ENCODE results near the gene LMO7.
"Not testable (repeated sequence)": the region's sequence is repeated elsewhere in the genome, so short reads cannot be mapped to it uniquely, and the experiment has no call there.

LMO7 gene

DNA sequence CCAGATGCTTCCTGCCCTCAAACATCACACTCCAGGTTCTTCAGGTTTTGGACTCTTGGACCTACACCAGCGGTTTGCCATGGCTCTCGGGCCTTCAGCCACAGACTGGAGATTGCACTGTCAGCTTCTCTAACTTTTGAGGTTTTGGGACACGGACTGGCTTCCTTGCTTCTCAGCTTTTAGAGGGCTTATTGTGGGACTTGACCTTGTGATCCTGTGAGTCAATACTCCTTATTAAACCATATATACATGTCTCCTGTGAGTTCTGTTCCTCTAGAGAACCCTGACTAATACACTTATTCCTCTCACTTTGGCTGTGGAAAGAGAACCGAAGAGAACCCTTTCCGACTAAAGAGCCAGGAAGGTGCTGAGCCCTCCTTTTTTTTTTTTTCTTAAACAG lies 53.6 kb downstream of the LMO7 start:
- DNase-seq (ENCODE audit: low read depth in 1 of 2, low spot score in 1 of 2), result no peak
- in situ Hi-C loops (cut with HindIII; ENCODE audit: low pct_unique_long_range_greater_than_20kb, low sequenced_read_pairs), result no loop called here
- TF ChIP-seq JUND (IDR thresholded peaks at IDR 0.05; ENCODE audit: low read depth), result no peak

DNA sequence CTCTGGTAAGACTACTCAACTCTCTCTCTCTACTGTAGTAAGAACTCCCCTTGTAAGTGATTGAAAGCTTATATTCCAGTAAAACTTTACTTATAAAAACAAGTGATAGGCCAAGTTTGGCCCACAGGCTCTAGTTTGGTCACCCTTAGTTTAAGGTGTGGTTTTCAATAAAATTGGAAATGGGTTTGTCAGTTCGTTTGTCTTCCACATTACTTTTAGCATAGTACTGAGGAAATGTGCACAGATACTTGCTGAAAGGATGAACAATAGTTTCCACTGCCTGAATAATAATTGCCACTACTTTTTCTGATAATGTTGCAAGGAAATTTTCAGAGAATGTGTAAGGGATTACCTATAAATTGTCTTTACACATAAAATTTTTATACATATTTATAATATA lies 54.5 kb downstream of the LMO7 start:
- DNase-seq (ENCODE audit: low read depth in 1 of 2, low spot score in 1 of 2), result no peak

DNA sequence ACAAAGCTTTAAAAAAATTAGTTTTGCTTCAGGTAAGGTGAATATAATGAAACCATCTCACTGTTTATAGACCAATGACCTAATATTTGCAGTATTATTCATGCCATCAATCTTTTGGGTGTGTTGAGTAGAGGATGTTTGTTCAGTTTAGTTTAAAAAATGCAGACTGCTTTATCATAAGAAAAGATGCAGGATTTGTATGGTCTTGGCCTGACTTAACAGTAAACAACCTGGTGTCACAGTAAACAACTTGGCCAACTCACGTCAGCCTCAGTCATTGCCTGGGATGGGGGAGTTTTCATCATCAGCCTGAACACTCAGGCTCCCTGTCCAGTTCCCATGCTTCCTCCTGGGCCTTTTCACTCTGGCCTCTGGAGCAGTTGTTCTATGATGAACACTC lies 55.1 kb downstream of the LMO7 start:
- no peak for TF ChIP-seq JUND (IDR thresholded peaks at IDR 0.05; ENCODE audit: low read depth)
- DNase-seq (ENCODE audit: low read depth in 1 of 2, low spot score in 1 of 2), result no peak
- in situ Hi-C loops (cut with HindIII; ENCODE audit: low pct_unique_long_range_greater_than_20kb, low sequenced_read_pairs), result no loop called here

More for the DNA sequence above, 54.5 kb downstream of the LMO7 start:
- no peak for TF ChIP-seq JUND (IDR thresholded peaks at IDR 0.05; ENCODE audit: low read depth)
- in situ Hi-C loops (cut with HindIII; ENCODE audit: low pct_unique_long_range_greater_than_20kb, low sequenced_read_pairs), result no loop called here

DNA sequence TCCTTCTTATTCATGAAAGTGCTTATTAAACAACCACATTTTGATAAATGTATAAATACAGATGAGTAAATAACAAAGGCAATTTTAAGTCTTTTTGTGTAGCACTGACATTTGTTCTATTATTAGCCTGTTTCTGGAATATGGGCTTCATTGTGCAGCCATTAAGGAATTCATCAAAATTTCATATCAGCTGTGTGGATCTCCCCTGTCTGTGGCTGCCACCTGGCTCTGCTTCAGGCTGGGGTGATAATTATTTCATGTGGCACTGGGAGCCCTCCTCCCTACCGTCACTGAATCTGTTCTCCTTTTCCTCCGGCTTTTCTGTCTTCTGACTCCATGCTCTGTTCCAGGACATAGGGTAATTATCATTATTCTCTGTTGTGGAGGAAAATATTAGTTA lies 57.1 kb downstream of the LMO7 start:
- DNase-seq (ENCODE audit: low read depth in 1 of 2, low spot score in 1 of 2), result no peak
- TF ChIP-seq JUND (IDR thresholded peaks at IDR 0.05; ENCODE audit: low read depth), result no peak
- in situ Hi-C loops (cut with HindIII; ENCODE audit: low pct_unique_long_range_greater_than_20kb, low sequenced_read_pairs), result no loop called here

DNA sequence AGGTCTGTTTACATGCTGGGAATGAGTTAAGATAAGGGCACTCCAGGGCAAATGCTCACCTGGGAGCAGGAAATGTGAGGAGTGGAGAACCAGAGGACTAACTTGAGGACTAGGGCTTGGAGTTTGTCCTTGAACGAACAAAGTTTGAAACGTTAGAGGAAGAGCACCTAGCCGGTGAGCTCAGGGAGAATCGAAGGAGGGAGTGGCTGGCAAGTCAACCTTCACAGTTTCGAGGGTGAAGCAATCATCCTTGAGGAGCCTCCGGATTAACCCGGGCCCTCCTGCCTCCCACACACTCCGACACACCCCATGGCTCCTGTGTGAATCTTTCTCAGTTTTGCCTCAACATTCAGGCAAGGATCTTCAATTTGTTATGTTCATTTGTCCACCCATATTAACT lies 58.6 kb downstream of the LMO7 start:
- no peak for TF ChIP-seq JUND (IDR thresholded peaks at IDR 0.05; ENCODE audit: low read depth)
- in situ Hi-C loops (cut with HindIII; ENCODE audit: low pct_unique_long_range_greater_than_20kb, low sequenced_read_pairs), result no loop called here
- DNase-seq (ENCODE audit: low read depth in 1 of 2, low spot score in 1 of 2), result no peak

DNA sequence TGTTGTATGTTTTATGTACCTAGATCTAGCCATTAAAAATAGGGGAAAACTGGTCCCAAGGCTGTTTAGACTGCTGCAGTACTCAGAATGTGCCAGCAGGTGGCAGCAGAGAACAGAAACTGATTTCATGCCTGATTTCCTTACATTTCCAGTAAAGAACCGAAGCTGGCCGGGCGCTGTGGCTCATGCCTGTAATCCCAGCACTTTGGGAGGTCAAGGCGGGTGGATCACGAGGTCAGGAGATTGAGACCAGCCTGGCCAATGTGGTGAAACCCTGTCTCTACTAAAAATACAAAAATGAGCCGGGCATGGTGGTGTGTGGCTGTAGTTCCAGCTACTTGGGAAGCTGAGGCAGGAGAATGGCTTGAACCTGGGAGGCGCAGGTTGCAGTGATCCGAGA lies 59.8 kb downstream of the LMO7 start:
- in situ Hi-C loops (cut with HindIII; ENCODE audit: low pct_unique_long_range_greater_than_20kb, low sequenced_read_pairs), result not testable (repeated sequence)
- peak in 1 of 2 experiments; percentile 77 for DNase-seq (ENCODE audit: low read depth in 1 of 2, low spot score in 1 of 2)

DNA sequence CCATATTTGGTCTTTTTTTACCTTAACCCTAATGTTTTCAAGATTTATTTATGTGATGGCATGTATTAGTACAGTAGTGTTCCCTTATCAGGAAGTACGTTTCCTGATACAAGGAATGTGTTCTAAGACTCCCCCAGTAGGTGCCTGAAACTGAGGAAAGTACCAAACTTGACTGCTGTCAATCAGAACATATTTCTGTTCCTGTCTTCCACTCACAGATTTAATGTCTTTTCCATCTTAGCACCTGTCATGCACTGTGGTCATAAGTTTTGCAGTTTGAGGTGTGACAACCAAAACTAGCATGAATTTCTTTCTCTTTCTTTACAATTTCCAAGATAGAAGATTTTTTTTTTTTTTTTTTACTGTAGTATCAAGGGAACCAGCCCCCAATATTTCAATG lies 62.9 kb downstream of the LMO7 start:
- no peak for TF ChIP-seq JUND (IDR thresholded peaks at IDR 0.05; ENCODE audit: low read depth)
- no peak for DNase-seq (ENCODE audit: low read depth in 1 of 2, low spot score in 1 of 2)
- in situ Hi-C loops (cut with HindIII; ENCODE audit: low pct_unique_long_range_greater_than_20kb, low sequenced_read_pairs), result no loop called here

DNA sequence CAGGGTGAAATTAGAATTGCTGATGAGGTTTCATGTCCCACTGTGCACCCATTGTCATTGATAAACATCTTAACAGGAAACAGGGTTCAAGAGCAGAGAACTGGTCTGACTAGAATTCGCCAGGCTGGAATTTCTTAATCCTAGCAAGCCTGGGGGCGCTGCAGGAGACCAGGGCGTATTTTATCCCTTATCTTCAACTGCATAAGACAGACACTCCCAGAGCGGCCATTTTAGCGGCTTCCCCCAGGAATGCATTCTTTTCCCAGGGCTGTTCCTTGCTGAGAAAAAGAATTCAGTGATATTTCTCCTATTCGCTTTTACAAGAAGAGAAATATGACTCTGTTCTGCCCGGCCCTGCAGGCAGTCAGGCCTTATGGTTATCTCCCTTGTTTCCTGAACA lies 63.6 kb downstream of the LMO7 start:
- in situ Hi-C loops (cut with HindIII; ENCODE audit: low pct_unique_long_range_greater_than_20kb, low sequenced_read_pairs), result not testable (repeated sequence)
- DNase-seq (ENCODE audit: low read depth in 1 of 2, low spot score in 1 of 2), result peak in 1 of 2 experiments; percentile 15

DNA sequence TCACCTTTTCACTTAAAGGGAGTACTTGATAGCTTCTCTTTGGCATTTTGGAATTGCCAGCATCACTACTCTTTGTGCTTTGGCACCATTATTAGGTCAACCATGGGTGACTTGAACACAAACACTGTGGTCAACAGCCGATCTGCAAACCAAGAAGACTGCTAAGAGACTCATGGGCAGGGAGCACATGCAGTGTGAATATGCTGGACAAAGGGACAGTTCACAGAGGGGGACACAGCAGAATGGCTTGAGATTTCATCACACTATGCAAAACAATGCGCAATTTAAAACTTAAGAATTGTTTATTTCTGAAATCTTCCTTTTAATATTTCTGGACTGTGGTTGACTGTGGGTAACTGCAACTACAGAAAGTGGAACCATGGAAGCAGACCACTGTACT lies 64.4 kb downstream of the LMO7 start:
- no peak for TF ChIP-seq JUND (IDR thresholded peaks at IDR 0.05; ENCODE audit: low read depth)
- no peak for DNase-seq (ENCODE audit: low read depth in 1 of 2, low spot score in 1 of 2)
- in situ Hi-C loops (cut with HindIII; ENCODE audit: low pct_unique_long_range_greater_than_20kb, low sequenced_read_pairs), result no loop called here

DNA sequence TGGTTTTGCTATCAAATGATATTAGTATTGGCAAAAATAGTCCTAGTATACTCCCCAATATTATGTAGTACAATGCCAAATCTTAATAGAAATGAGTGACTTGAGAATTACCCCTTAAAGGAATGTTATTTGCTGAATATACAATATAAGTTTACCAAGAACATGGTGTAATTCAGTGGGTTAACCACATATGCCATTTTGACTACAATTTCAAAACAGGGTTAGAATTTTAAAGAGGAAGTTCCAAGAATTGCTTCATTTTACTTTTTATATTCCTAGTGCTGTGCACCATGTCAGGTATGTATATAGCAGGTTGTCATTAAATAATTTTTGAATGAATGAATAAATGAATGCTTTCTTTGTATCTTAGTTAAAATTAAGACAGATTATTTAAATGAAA lies 66.3 kb downstream of the LMO7 start:
- no peak for TF ChIP-seq JUND (IDR thresholded peaks at IDR 0.05; ENCODE audit: low read depth)
- in situ Hi-C loops (cut with HindIII; ENCODE audit: low pct_unique_long_range_greater_than_20kb, low sequenced_read_pairs), result no loop called here
- no peak for DNase-seq (ENCODE audit: low read depth in 1 of 2, low spot score in 1 of 2)

DNA sequence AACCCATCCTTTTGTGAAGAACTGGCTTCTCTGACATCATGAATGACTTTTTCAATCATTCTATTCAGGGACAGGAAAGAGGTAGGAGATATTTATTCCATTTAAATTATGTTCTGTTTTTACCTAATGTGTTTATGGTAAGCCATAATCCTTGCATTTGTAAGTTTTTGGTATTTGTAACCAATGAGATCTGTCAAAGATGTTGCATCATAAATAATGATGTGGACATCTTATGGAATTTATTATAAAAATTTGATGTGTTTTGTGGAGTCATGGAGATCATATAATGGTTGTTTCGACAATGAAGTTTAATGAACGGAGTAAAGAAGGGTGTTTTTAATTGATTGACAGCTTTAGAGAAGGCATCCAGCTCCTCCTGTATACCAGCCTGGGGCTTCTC lies 67.6 kb downstream of the LMO7 start:
- TF ChIP-seq JUND (IDR thresholded peaks at IDR 0.05; ENCODE audit: low read depth), result no peak
- no peak for DNase-seq (ENCODE audit: low read depth in 1 of 2, low spot score in 1 of 2)

DNA sequence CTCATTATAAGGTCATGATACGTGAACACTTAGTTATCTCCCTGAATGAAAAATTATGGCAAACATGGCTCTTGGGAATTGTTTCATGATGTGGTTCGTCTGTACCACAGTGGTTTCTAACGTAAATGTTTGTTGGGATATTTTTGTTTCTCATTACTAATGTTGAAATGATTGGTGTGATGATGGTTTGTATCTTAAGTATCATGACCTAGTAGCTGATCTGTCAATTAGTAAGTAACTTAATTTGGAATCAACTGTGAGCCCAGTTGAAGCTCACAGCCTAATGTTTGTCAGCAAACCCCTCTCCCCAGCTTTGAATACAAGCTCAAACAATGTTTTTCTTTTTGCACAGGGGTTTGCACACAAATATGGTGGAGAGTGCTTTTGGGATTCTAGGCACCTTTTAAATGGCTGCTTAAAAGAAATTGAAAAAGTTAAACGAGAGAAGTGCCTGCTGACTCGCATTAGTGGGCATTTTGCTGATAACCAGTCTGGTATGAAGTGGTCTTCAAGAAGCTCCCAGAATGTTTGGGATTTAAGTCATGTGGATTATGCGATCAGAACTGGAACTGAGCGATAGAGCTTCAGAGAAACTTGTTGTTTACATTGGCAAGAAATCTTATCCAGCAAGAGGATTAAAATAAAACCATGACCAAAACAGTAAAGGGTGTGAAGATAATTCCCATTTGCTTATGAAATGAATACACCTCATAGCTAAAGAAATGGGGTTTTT lies 68.2 kb downstream of the LMO7 start:
- DNase-seq (ENCODE audit: low read depth in 1 of 2, low spot score in 1 of 2), result peak in 1 of 2 experiments; percentile 22
- no peak for TF ChIP-seq JUND (IDR thresholded peaks at IDR 0.05; ENCODE audit: low read depth)
- in situ Hi-C loops (cut with HindIII; ENCODE audit: low pct_unique_long_range_greater_than_20kb, low sequenced_read_pairs), result no loop called here

More for the DNA sequence above, 67.6 kb downstream of the LMO7 start:
- in situ Hi-C loops (cut with HindIII; ENCODE audit: low pct_unique_long_range_greater_than_20kb, low sequenced_read_pairs), result no loop called here

DNA sequence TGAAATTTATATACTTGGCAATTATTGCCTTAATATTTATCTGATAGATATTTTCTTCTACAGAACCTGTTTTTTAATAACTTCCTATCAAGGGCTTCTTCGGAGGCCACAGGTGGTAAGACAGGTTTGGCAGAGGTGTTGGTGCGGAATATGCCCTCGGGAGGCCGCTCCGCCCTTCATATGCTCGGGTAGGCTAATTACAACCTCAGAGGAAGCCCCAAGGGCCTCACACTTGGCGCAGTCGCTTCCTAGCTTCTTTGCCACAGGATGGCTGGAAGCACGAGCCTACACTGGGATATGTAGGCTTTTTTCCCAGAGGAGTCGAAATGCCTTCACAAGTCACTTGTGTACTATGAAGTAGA lies 68.8 kb downstream of the LMO7 start:
- peak in 1 of 2 experiments; percentile 74 for DNase-seq (ENCODE audit: low read depth in 1 of 2, low spot score in 1 of 2)
- no peak for TF ChIP-seq JUND (IDR thresholded peaks at IDR 0.05; ENCODE audit: low read depth)
- in situ Hi-C loops (cut with HindIII; ENCODE audit: low pct_unique_long_range_greater_than_20kb, low sequenced_read_pairs), result no loop called here

DNA sequence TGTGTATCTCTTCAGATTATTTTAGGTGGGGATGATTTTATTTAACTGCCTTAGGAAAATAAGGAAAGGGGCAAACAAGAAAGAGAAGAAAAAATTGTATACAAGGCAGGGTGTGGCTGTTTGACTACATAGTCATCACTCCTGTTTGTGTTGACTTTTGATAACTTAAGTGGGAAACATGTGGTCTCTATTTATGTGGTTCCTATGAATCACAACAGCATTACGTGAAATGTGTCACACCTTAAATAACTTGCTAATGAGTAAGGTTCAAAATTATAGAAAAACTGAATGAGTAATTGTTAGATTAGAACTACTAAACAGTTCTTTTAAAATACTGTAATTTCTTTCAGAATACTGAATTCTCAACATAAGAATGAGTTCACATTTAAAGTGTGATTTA lies 69.3 kb downstream of the LMO7 start:
- in situ Hi-C loops (cut with HindIII; ENCODE audit: low pct_unique_long_range_greater_than_20kb, low sequenced_read_pairs), result no loop called here
- TF ChIP-seq JUND (IDR thresholded peaks at IDR 0.05; ENCODE audit: low read depth), result no peak
- DNase-seq (ENCODE audit: low read depth in 1 of 2, low spot score in 1 of 2), result no peak
